WTC11 (cell line): Measurements from ENCODE around the gene NUP210L. TPM values are rescaled to one million over a fixed set of nuclear protein-coding genes. Genes with fewer than 3 reads are reported as not detected.
A peak's percentile ranks its signal among the peaks of the same experiment; 100 is the strongest.

Source experiments
- ATAC-seq: fragments of 200-7000 bp; cut with Tn5 transposase; 2 replicates; pipeline ENCODE4 v1.10.0; 2021; ENCODE audit warnings: mild to moderate bottlenecking, moderate library complexity
- CTCF ChIA-PET: fragments of 300-600 bp; sonication (Branson Sonifier 250); formaldehyde crosslinking; loops from one replicate; lab custom pipeline; 2021; ENCODE audit warnings: antibody characterized with exemption; lab: Charles Lee
- POLR2A ChIA-PET: fragments of 350-600 bp; sonication (Branson Sonifier 250); formaldehyde crosslinking; loops from one replicate; lab custom pipeline; 2021; ENCODE audit warnings: antibody characterized with exemption; lab: Charles Lee
- DNase-seq: peaks from one replicate; pipeline ENCODE4 v3.0.0; 2021; ENCODE audit warnings: low spot score
- H3K27ac Mint-ChIP-seq: 2 replicates; pipeline ENCODE4 v1.8.0; 2021; ENCODE audit warnings: mixed read lengths
- H3K27me3 Mint-ChIP-seq: 2 replicates; pipeline ENCODE4 v1.8.0; 2021; ENCODE audit warnings: low read depth, mild to moderate bottlenecking, moderate library complexity, mixed read lengths
- H3K36me3 Mint-ChIP-seq: 2 replicates; pipeline ENCODE4 v1.8.0; 2021; ENCODE audit warnings: mixed read lengths
- H3K4me1 Mint-ChIP-seq: 2 replicates; pipeline ENCODE4 v1.8.0; 2022; ENCODE audit warnings: mixed read lengths
- H3K4me3 Mint-ChIP-seq: 2 replicates; pipeline ENCODE4 v1.8.0; 2021; ENCODE audit warnings: mild to moderate bottlenecking, moderate library complexity, mixed read lengths
- H3K9me3 Mint-ChIP-seq: 2 replicates; pipeline ENCODE4 v1.8.0; 2021; ENCODE audit warnings: mixed read lengths
- ELF4 ChIP-seq: sonication (generic); formaldehyde crosslinking; IDR thresholded peaks from 2 replicates; pipeline ENCODE4 v1.8.1; 2022; ENCODE audit warnings: low read depth, mild to moderate bottlenecking, moderate library complexity, missing genetic modification reagents
- FOXJ3 ChIP-seq: sonication (generic); formaldehyde crosslinking; IDR thresholded peaks from 2 replicates; pipeline ENCODE4 v1.9.0; 2021; ENCODE audit warnings: missing genetic modification reagents, mild to moderate bottlenecking, borderline replicate concordance
- GRHL2 ChIP-seq: fragments of 250-450 bp; sonication (Bioruptor Pico); IDR thresholded peaks from 2 replicates; pipeline ENCODE4 v1.8.0; 2022; ENCODE audit warnings: mild to moderate bottlenecking, moderate library complexity; ENCODE audit not compliant: insufficient replicate concordance, severe bottlenecking
- JAZF1 ChIP-seq: fragments of 250-450 bp; sonication (Bioruptor Pico); IDR thresholded peaks from 2 replicates; pipeline ENCODE4 v1.9.0; 2021; ENCODE audit warnings: moderate library complexity, mild to moderate bottlenecking, inconsistent platforms
- NFATC4 ChIP-seq: fragments of 250-450 bp; sonication (Bioruptor Pico); IDR thresholded peaks from 2 replicates; pipeline ENCODE4 v1.9.0; 2021; ENCODE audit warnings: mild to moderate bottlenecking
- NFYB ChIP-seq: sonication (generic); formaldehyde crosslinking; conservative IDR thresholded peaks from 2 replicates; pipeline ENCODE4 v1.8.0; 2022; ENCODE audit warnings: low read depth, missing genetic modification reagents
- NR3C1 ChIP-seq: sonication (generic); formaldehyde crosslinking; conservative IDR thresholded peaks from 2 replicates; pipeline ENCODE4 v1.8.1; 2023; ENCODE audit warnings: low read depth, mild to moderate bottlenecking, missing genetic modification reagents
- SP1 ChIP-seq: sonication (generic); formaldehyde crosslinking; conservative IDR thresholded peaks from 2 replicates; pipeline ENCODE4 v1.8.1; 2022; ENCODE audit warnings: missing genetic modification reagents
- TP53 ChIP-seq: sonication (generic); formaldehyde crosslinking; IDR thresholded peaks from 2 replicates; pipeline ENCODE4 v1.8.1; 2023; ENCODE audit warnings: mild to moderate bottlenecking, missing genetic modification reagents
- ZNF138 ChIP-seq: sonication (generic); formaldehyde crosslinking; conservative IDR thresholded peaks from 2 replicates; pipeline ENCODE4 v1.8.1; 2022; ENCODE audit warnings: mild to moderate bottlenecking, moderate library complexity, missing genetic modification reagents
- ZNF219 ChIP-seq: sonication (generic); formaldehyde crosslinking; IDR thresholded peaks from 2 replicates; pipeline ENCODE4 v1.8.0; 2023; ENCODE audit warnings: missing genetic modification reagents, mild to moderate bottlenecking, borderline replicate concordance
- ZNF416 ChIP-seq: fragments of 250-450 bp; sonication (Bioruptor Pico); IDR thresholded peaks from 2 replicates; pipeline ENCODE4 v1.9.0; 2021; ENCODE audit warnings: mild to moderate bottlenecking, inconsistent platforms
- ZNF423 ChIP-seq: fragments of 250-450 bp; sonication (Bioruptor Pico); IDR thresholded peaks from 2 replicates; pipeline ENCODE4 v2.1.2; 2022; ENCODE audit warnings: mild to moderate bottlenecking, moderate library complexity
- total RNA-seq: library from RNA; stranded (reverse); gene quantifications from 3 replicates; pipeline ENCODE4 v1.2.3, GENCODE V29; 2021
- TF ChIP-seq, protein P1 (sequence below): fragments of 250-450 bp; sonication (Bioruptor Pico); IDR thresholded peaks from 2 replicates; pipeline ENCODE4 v1.9.0; 2021; ENCODE audit warnings: mild to moderate bottlenecking
- TF ChIP-seq, protein P2 (sequence below): fragments of 250-450 bp; sonication (Bioruptor Pico); IDR thresholded peaks from 2 replicates; pipeline ENCODE4 v1.9.0; 2021; ENCODE audit warnings: mild to moderate bottlenecking
- TF ChIP-seq, protein P3 (sequence below): fragments of 250-450 bp; sonication (Bioruptor Pico); IDR thresholded peaks from 2 replicates; pipeline ENCODE4 v2.1.2; 2022; ENCODE audit warnings: mild to moderate bottlenecking, moderate library complexity
- TF ChIP-seq, protein P4 (sequence below): sonication (generic); formaldehyde crosslinking; IDR thresholded peaks from 2 replicates; pipeline ENCODE4 v1.8.0; 2023; ENCODE audit warnings: missing genetic modification reagents
- TF ChIP-seq, protein P5 (sequence below): sonication (generic); formaldehyde crosslinking; IDR thresholded peaks from 2 replicates; pipeline ENCODE4 v1.8.1; 2023; ENCODE audit warnings: mild to moderate bottlenecking, missing genetic modification reagents
- TF ChIP-seq, protein P6 (sequence below): sonication (generic); formaldehyde crosslinking; IDR thresholded peaks from 2 replicates; pipeline ENCODE4 v1.8.1; 2022; ENCODE audit warnings: mild to moderate bottlenecking, moderate library complexity, missing genetic modification reagents
- TF ChIP-seq, protein P7 (sequence below): sonication (generic); formaldehyde crosslinking; IDR thresholded peaks from 2 replicates; pipeline ENCODE4 v1.8.0; 2022; ENCODE audit warnings: mild to moderate bottlenecking, missing genetic modification reagents
- TF ChIP-seq, protein P8 (sequence below): fragments of 250-450 bp; sonication (Bioruptor Pico); IDR thresholded peaks from 2 replicates; pipeline ENCODE4 v1.9.0; 2021; ENCODE audit warnings: moderate library complexity, mild to moderate bottlenecking, inconsistent platforms, borderline replicate concordance
- TF ChIP-seq, protein P9 (sequence below): sonication (generic); formaldehyde crosslinking; IDR thresholded peaks from 2 replicates; pipeline ENCODE4 v1.8.1; 2022; ENCODE audit warnings: mild to moderate bottlenecking, missing genetic modification reagents, moderate library complexity, borderline replicate concordance

NUP210L gene
- total RNA-seq, 1 experiment from 2014 or later, result 0.02 TPM

DNA sequence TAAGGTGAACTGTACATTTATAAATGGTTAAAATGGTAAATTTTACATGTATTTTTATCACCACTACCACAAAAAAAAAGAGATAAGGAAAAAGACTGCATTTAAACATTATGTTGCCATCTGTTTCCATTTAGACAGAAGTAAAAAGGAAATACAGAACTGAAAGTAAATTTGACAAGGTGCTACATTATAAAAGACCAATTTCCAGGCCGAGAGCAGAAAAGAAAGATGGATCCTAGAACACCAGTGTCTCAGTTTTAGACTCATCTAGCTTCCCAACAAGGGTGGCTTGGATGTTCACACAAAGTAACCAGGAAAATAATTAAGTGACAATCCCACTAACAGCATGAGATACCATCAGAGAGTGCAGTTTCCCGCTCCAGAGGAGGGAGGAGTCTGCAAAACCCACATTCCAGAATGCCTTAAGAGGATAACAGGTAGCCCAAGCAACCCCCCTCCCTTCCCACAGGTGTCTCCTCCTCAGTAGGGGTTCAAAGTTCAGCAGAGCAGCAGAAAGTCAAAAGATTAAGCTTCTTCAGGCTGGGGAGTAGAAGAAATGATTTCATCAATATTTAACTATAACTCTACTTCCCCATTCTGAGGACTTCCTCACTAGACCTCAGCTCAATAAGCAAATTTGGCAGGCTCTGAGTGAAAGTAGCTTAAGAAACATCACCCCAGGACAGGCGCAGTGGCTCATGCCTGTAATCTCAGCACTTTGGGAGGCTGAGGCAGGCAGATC is 25.2 kb upstream of the NUP210L start (continued):
- TF ChIP-seq, protein P1, sequence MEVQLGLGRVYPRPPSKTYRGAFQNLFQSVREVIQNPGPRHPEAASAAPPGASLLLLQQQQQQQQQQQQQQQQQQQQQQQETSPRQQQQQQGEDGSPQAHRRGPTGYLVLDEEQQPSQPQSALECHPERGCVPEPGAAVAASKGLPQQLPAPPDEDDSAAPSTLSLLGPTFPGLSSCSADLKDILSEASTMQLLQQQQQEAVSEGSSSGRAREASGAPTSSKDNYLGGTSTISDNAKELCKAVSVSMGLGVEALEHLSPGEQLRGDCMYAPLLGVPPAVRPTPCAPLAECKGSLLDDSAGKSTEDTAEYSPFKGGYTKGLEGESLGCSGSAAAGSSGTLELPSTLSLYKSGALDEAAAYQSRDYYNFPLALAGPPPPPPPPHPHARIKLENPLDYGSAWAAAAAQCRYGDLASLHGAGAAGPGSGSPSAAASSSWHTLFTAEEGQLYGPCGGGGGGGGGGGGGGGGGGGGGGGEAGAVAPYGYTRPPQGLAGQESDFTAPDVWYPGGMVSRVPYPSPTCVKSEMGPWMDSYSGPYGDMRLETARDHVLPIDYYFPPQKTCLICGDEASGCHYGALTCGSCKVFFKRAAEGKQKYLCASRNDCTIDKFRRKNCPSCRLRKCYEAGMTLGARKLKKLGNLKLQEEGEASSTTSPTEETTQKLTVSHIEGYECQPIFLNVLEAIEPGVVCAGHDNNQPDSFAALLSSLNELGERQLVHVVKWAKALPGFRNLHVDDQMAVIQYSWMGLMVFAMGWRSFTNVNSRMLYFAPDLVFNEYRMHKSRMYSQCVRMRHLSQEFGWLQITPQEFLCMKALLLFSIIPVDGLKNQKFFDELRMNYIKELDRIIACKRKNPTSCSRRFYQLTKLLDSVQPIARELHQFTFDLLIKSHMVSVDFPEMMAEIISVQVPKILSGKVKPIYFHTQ, result no peak
- TF ChIP-seq GRHL2 (CRISPR knock-in tag) (no peak), ZNF416 (CRISPR knock-in tag) (no peak), TP53 (CRISPR knock-in tag) (no peak), ZNF423 (no peak), NR3C1 (CRISPR knock-in tag) (no peak), ZNF219 (CRISPR knock-in tag) (no peak), NFYB (CRISPR knock-in tag) (no peak)
- TF ChIP-seq, protein P2, sequence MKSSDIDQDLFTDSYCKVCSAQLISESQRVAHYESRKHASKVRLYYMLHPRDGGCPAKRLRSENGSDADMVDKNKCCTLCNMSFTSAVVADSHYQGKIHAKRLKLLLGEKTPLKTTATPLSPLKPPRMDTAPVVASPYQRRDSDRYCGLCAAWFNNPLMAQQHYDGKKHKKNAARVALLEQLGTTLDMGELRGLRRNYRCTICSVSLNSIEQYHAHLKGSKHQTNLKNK (CRISPR knock-in tag), result no peak
- TF ChIP-seq, protein P3, sequence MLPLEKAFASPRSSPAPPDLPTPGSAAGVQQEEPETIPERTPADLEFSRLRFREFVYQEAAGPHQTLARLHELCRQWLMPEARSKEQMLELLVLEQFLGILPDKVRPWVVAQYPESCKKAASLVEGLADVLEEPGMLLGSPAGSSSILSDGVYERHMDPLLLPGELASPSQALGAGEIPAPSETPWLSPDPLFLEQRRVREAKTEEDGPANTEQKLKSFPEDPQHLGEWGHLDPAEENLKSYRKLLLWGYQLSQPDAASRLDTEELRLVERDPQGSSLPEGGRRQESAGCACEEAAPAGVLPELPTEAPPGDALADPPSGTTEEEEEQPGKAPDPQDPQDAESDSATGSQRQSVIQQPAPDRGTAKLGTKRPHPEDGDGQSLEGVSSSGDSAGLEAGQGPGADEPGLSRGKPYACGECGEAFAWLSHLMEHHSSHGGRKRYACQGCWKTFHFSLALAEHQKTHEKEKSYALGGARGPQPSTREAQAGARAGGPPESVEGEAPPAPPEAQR (CRISPR knock-in tag), result no peak

DNA sequence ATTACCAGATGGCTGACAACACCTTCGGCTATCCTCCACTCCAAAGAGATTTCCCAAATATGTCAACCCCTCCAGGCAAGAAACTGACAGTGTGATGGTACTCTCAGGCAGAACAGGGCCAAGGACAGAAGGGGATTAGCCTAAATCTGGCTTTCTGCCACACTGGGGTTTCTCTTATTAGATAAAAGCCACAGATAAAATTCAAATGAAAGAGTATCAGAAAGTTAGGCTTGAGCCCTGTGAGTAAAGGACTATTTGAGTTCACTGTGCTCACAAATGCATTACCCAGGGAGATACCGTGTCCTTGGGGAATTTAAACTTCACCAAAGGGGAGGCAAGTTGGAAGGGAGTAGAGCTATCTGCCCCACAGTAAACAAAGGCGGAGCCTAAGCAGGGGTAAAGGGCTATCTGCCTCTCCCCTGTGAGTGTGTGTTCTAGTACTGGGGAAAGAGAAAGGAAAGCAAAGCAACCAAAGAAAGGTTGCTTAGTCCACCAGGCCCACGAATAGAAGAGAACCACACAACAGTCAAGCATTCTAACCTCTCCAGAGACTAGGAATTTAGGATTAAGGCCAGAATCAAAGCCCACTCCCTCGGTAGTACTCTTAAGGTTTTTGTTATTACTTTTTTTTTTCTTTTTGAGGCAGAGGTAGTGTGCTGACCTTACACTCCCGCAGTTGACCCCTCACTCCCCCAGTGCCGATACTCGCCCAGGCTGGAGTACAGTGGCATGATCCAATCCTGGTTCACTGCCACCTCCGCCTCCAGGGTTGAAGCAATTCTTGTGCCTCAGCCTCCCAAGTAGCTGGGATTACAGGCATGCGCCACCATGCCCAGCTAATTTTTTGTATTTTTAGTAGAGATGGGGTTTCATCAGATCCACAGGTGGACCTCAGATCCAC is 24.3 kb upstream of the NUP210L start:
- no peak for ATAC-seq
- peaks cover 29% of the 10 kb centered on the region for H3K36me3 Mint-ChIP-seq
- TF ChIP-seq NFATC4 (CRISPR knock-in tag), result no peak
- TF ChIP-seq, protein P4, sequence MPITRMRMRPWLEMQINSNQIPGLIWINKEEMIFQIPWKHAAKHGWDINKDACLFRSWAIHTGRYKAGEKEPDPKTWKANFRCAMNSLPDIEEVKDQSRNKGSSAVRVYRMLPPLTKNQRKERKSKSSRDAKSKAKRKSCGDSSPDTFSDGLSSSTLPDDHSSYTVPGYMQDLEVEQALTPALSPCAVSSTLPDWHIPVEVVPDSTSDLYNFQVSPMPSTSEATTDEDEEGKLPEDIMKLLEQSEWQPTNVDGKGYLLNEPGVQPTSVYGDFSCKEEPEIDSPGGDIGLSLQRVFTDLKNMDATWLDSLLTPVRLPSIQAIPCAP, result no peak
- no peak for TF ChIP-seq ELF4 (CRISPR knock-in tag)
- TF ChIP-seq ZNF138, result no peak
- TF ChIP-seq, protein P5, sequence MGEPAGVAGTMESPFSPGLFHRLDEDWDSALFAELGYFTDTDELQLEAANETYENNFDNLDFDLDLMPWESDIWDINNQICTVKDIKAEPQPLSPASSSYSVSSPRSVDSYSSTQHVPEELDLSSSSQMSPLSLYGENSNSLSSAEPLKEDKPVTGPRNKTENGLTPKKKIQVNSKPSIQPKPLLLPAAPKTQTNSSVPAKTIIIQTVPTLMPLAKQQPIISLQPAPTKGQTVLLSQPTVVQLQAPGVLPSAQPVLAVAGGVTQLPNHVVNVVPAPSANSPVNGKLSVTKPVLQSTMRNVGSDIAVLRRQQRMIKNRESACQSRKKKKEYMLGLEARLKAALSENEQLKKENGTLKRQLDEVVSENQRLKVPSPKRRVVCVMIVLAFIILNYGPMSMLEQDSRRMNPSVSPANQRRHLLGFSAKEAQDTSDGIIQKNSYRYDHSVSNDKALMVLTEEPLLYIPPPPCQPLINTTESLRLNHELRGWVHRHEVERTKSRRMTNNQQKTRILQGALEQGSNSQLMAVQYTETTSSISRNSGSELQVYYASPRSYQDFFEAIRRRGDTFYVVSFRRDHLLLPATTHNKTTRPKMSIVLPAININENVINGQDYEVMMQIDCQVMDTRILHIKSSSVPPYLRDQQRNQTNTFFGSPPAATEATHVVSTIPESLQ (CRISPR knock-in tag), result no peak
- TF ChIP-seq, protein P6, sequence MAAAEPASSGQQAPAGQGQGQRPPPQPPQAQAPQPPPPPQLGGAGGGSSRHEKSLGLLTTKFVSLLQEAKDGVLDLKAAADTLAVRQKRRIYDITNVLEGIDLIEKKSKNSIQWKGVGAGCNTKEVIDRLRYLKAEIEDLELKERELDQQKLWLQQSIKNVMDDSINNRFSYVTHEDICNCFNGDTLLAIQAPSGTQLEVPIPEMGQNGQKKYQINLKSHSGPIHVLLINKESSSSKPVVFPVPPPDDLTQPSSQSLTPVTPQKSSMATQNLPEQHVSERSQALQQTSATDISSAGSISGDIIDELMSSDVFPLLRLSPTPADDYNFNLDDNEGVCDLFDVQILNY (CRISPR knock-in tag), result no peak
- no peak for TF ChIP-seq FOXJ3 (CRISPR knock-in tag)
- TF ChIP-seq, protein P7, sequence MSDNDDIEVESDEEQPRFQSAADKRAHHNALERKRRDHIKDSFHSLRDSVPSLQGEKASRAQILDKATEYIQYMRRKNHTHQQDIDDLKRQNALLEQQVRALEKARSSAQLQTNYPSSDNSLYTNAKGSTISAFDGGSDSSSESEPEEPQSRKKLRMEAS (CRISPR knock-in tag), result no peak
- TF ChIP-seq, protein P8, sequence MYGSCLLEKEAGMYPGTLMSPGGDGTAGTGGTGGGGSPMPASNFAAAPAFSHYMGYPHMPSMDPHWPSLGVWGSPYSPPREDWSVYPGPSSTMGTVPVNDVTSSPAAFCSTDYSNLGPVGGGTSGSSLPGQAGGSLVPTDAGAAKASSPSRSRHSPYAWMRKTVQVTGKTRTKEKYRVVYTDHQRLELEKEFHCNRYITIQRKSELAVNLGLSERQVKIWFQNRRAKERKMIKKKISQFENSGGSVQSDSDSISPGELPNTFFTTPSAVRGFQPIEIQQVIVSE, result no peak
- TF ChIP-seq, protein P9, sequence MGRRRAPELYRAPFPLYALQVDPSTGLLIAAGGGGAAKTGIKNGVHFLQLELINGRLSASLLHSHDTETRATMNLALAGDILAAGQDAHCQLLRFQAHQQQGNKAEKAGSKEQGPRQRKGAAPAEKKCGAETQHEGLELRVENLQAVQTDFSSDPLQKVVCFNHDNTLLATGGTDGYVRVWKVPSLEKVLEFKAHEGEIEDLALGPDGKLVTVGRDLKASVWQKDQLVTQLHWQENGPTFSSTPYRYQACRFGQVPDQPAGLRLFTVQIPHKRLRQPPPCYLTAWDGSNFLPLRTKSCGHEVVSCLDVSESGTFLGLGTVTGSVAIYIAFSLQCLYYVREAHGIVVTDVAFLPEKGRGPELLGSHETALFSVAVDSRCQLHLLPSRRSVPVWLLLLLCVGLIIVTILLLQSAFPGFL (CRISPR knock-in tag), result no peak
- no peak for TF ChIP-seq SP1 (CRISPR knock-in tag)
- TF ChIP-seq JAZF1, result no peak

More for the DNA sequence above, 24.3 kb upstream of the NUP210L start:
- Mint-ChIP-seq H3K4me1 (peaks cover 43% of the 10 kb centered on the region), H3K4me3 (peak overlapping the region; percentile 48), H3K27ac (peak overlapping the region; percentile 85), H3K27me3 (no peaks in the 10 kb centered on the region), H3K9me3 (no peaks in the 10 kb centered on the region)
- ChIA-PET CTCF (interaction anchor here (1.1 to 2.8 kb wide), 2 partner anchors 149 to 156 kb away, joined by 3 to 7 read pairs; no protein-coding TSS in a partner anchor), POLR2A (interaction anchor here (1.5 kb wide), 1 partner anchor 41 kb away, joined by 4 read pairs; the partner anchor contains the start of gene UBAP2L)
- DNase-seq, result no peak
